Neural cell (in vitro differentiated cells): ENCODE measurements around the gene IQGAP1. TPM values are rescaled to one million over a fixed set of nuclear protein-coding genes. Genes with fewer than 3 reads are reported as not detected.
"Not testable (repeated sequence)": the region's sequence is repeated elsewhere in the genome, so short reads cannot be mapped to it uniquely, and the experiment has no call there.

Experiments used
- H2AFZ ChIP-seq: fragments of 200-600, 300-800 bp; sonication (generic), shearing (Covaris generic); 2 replicates; pipeline ENCODE4 v1.6.0; 2014; ENCODE audit warnings: low read depth, mild to moderate bottlenecking, antibody characterized with exemption, low read length, moderate library complexity
- H3F3A ChIP-seq: fragments of 200-600 bp; shearing (Covaris generic); 2 replicates; pipeline ENCODE4 v1.6.1; 2016; ENCODE audit warnings: mild to moderate bottlenecking, moderate library complexity, mixed read lengths, antibody characterized with exemption, low read length; ENCODE audit not compliant: insufficient read depth, poor library complexity, severe bottlenecking
- H3K27ac ChIP-seq: fragments of 200-600, 300-800 bp; sonication (generic), shearing (Covaris generic); 2 replicates; pipeline ENCODE4 v1.5.1; 2014; ENCODE audit warnings: mild to moderate bottlenecking, low read length, moderate library complexity
- H3K27me3 ChIP-seq: fragments of 300-800, 200-600 bp; sonication (generic), shearing (Covaris generic); 2 replicates; pipeline ENCODE4 v1.6.0; 2014; ENCODE audit warnings: mild to moderate bottlenecking, low read depth, low read length, moderate library complexity; ENCODE audit not compliant: insufficient read depth
- H3K36me3 ChIP-seq: fragments of 300-800, 200-600 bp; sonication (generic), shearing (Covaris generic); 2 replicates; pipeline ENCODE4 v1.5.1; 2014; ENCODE audit warnings: mild to moderate bottlenecking, antibody characterized with exemption, low read length, moderate library complexity; ENCODE audit not compliant: insufficient read depth
- H3K4me2 ChIP-seq: fragments of 300-800, 200-600 bp; sonication (generic), shearing (Covaris generic); 2 replicates; pipeline ENCODE4 v1.6.0; 2014; ENCODE audit warnings: mild to moderate bottlenecking, low read length
- H3K4me3 ChIP-seq: fragments of 300-800, 200-600 bp; sonication (generic), shearing (Covaris generic); 2 replicates; pipeline ENCODE4 v1.5.1; 2014; ENCODE audit warnings: mild to moderate bottlenecking, low read length, moderate library complexity
- H3K79me2 ChIP-seq: fragments of 200-600 bp; shearing (Covaris generic); replicated peaks from 2 replicates; pipeline ENCODE4 v1.6.0; 2014; ENCODE audit warnings: mild to moderate bottlenecking, low read length, moderate library complexity; ENCODE audit not compliant: insufficient read depth
- H3K9ac ChIP-seq: fragments of 300-800, 200-600 bp; sonication (generic), shearing (Covaris generic); 2 replicates; pipeline ENCODE4 v1.6.1; 2016; ENCODE audit warnings: mild to moderate bottlenecking, low read length, mixed read lengths
- H3K9me2 ChIP-seq: fragments of 200-600 bp; shearing (Covaris generic); 2 replicates; pipeline ENCODE4 v1.6.1; 2016; ENCODE audit warnings: mild to moderate bottlenecking, low read length, mixed read lengths; ENCODE audit not compliant: insufficient read depth
- H3K9me3 ChIP-seq: fragments of 200-600, 300-800 bp; sonication (generic), shearing (Covaris generic); 2 replicates; pipeline ENCODE4 v1.6.1; 2016; ENCODE audit warnings: mild to moderate bottlenecking, mixed run types, low read length, moderate library complexity, mixed read lengths
- H4K20me1 ChIP-seq: fragments of 200-600 bp; shearing (Covaris generic); 2 replicates; pipeline ENCODE4 v1.6.1; 2016; ENCODE audit warnings: mild to moderate bottlenecking, mixed run types; ENCODE audit not compliant: insufficient read depth
- CTCF ChIP-seq: fragments of 450-650 bp; IDR thresholded peaks from 2 replicates; pipeline ENCODE4 v1.5.1; 2014; ENCODE audit warnings: antibody characterized with exemption, mild to moderate bottlenecking, moderate library complexity; ENCODE audit not compliant: poor library complexity, severe bottlenecking
- EP300 ChIP-seq: fragments of 450-650 bp; conservative IDR thresholded peaks from 2 replicates; pipeline ENCODE4 v1.6.1; 2014; ENCODE audit warnings: antibody characterized with exemption, mild to moderate bottlenecking, moderate library complexity; ENCODE audit not compliant: poor library complexity, severe bottlenecking
- EZH2 ChIP-seq: fragments of 200-600, 300-800 bp; shearing (Covaris generic), sonication (generic); IDR thresholded peaks from 2 replicates; pipeline ENCODE4 v1.6.1; 2014; ENCODE audit warnings: antibody characterized with exemption, low read length, borderline replicate concordance, mild to moderate bottlenecking; ENCODE audit not compliant: insufficient read depth, poor library complexity, severe bottlenecking
- MXI1 ChIP-seq: fragments of 450-650 bp; conservative IDR thresholded peaks from 2 replicates; pipeline ENCODE4 v1.6.1; 2014; ENCODE audit warnings: antibody characterized with exemption, mild to moderate bottlenecking; ENCODE audit not compliant: poor library complexity, severe bottlenecking
- POLR2AphosphoS5 ChIP-seq: IDR thresholded peaks from 2 replicates; pipeline ENCODE4 v1.6.1; 2012
- RAD21 ChIP-seq: fragments of 450-650 bp; conservative IDR thresholded peaks from 2 replicates; pipeline ENCODE4 v1.6.1; 2014; ENCODE audit warnings: antibody characterized with exemption, mild to moderate bottlenecking, moderate library complexity
- SMC3 ChIP-seq: fragments of 450-650 bp; conservative IDR thresholded peaks from 2 replicates; pipeline ENCODE4 v1.6.1; 2014; ENCODE audit warnings: antibody characterized with exemption, mild to moderate bottlenecking, moderate library complexity; ENCODE audit not compliant: poor library complexity
- TAF1 ChIP-seq: IDR thresholded peaks from 2 replicates; pipeline ENCODE4 v1.6.1; 2012; ENCODE audit warnings: low read depth
- polyA plus RNA-seq: library from polyadenylated mRNA; depleted of rRNA; stranded (reverse); fragments of >200 nt; gene quantifications from 2 replicates; pipeline ENCODE4 v1.2.3, GENCODE V29; 2014

IQGAP1 gene
- polyA plus RNA-seq, 1 donor from 2014 or later = 16.6 TPM

GRCh38 chr15:90344662-90345061 lies 43.4 kb upstream of the IQGAP1 start:
- H3K36me3 ChIP-seq = no peaks in the 10 kb centered on the region
- no peak for TF ChIP-seq RAD21
- TF ChIP-seq TAF1 = no peak
- TF ChIP-seq EP300 = no peak
- TF ChIP-seq POLR2AphosphoS5 = no peak
- no peak for TF ChIP-seq MXI1
- TF ChIP-seq SMC3 = no peak
- no peak overlapping the region for H3K9ac ChIP-seq
- no peak overlapping the region for H2AFZ ChIP-seq
- no peaks in the 10 kb centered on the region for H3K9me3 ChIP-seq
- no peak overlapping the region for H3K4me2 ChIP-seq
- no peaks in the 10 kb centered on the region for H3K79me2 ChIP-seq
- H4K20me1 ChIP-seq = no peaks in the 10 kb centered on the region
- H3K27me3 ChIP-seq = no peaks in the 10 kb centered on the region
- H3F3A ChIP-seq = no peaks in the 10 kb centered on the region
- no peak overlapping the region for H3K27ac ChIP-seq
- no peak overlapping the region for H3K4me3 ChIP-seq
- no peaks in the 10 kb centered on the region for H3K9me2 ChIP-seq

- Histone ChIP-seq H3K79me2 (no peaks in the 10 kb centered on the region), H2AFZ (no peak overlapping the region), H3K4me3 (peak overlapping the region; percentile 21), H3K27me3 (no peaks in the 10 kb centered on the region), H4K20me1 (no peaks in the 10 kb centered on the region), H3F3A (no peaks in the 10 kb centered on the region), H3K4me2 (no peak overlapping the region), H3K9me2 (no peaks in the 10 kb centered on the region), H3K36me3 (no peaks in the 10 kb centered on the region), H3K27ac (no peak overlapping the region), H3K9ac (no peak overlapping the region), H3K9me3 (no peaks in the 10 kb centered on the region)
- TF ChIP-seq EZH2 = no peak
- TF ChIP-seq MXI1 = no peak
- no peak for TF ChIP-seq TAF1
- no peak for TF ChIP-seq RAD21
- TF ChIP-seq POLR2AphosphoS5 = no peak
- no peak for TF ChIP-seq SMC3
- no peak for TF ChIP-seq CTCF
These were observed 42.2 kb upstream of the IQGAP1 start for GRCh38 chr15:90345857-90346256.

- not testable (repeated sequence) for H3K36me3 ChIP-seq, H3F3A ChIP-seq, H3K9me3 ChIP-seq, H4K20me1 ChIP-seq, H3K4me2 ChIP-seq, H3K4me3 ChIP-seq, H3K27me3 ChIP-seq, H2AFZ ChIP-seq, H3K9me2 ChIP-seq, H3K79me2 ChIP-seq
- Histone ChIP-seq H3K9ac (peak overlapping the region; percentile 29), H3K27ac (peak overlapping the region; percentile 69)
- TF ChIP-seq EP300 = peak; percentile 79
These were observed 40.5 kb upstream of the IQGAP1 start for GRCh38 chr15:90347431-90348065.
